ENCODE results near the gene USP15.

Gene USP15

DNA sequence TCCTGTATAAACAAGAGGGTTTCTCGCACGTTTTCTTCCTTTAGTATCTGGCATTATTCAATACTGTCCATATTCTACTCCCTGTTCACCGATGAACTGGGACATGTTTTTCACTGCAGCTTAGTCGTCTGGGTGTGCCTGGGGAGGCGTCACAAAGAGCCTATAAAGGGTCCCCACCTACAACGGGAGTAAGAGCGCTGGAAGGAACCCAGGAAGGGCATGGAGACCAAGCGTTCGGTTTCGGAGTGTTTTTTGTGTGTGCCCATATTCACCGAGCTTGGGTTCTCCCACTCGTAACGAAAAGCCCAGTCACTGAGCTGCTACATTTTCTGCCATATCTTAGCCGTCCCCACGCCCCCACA, 592 bp upstream of the USP15 start:
- peak overlapping the region; percentile 95 for H3K4me3 ChIP-seq (ENCODE audit: low read depth, low read length)
- no peak for DNase-seq (ENCODE audit: low read depth)

GRCh38 chr12:62260733-62261683, 804 bp downstream of the USP15 start:
- H3K4me3 ChIP-seq (ENCODE audit: low read depth, low read length): peak overlapping the region; percentile 95
- DNase-seq (ENCODE audit: low read depth): peak; percentile 94
- TF ChIP-seq CTCF (IDR thresholded peaks at IDR 0.05; ENCODE audit: low read depth, low read length) (no peak), MYC (IDR thresholded peaks at IDR 0.05; ENCODE audit: low read depth, low read length) (peak; percentile 90; the same call in 1 of the 2 replicates), POLR2A (IDR thresholded peaks at IDR 0.05; ENCODE audit: extremely low read depth, insufficient read length) (no peak), MAX (IDR thresholded peaks at IDR 0.05; ENCODE audit: low read depth, low read length) (peak; percentile 100)

More for the DNA sequence above, 592 bp upstream of the USP15 start:
- TF ChIP-seq CTCF (IDR thresholded peaks at IDR 0.05; ENCODE audit: low read depth, low read length) (no peak), MAX (IDR thresholded peaks at IDR 0.05; ENCODE audit: low read depth, low read length) (no peak), MYC (IDR thresholded peaks at IDR 0.05; ENCODE audit: low read depth, low read length) (no peak), POLR2A (IDR thresholded peaks at IDR 0.05; ENCODE audit: extremely low read depth, insufficient read length) (no peak)

DNA sequence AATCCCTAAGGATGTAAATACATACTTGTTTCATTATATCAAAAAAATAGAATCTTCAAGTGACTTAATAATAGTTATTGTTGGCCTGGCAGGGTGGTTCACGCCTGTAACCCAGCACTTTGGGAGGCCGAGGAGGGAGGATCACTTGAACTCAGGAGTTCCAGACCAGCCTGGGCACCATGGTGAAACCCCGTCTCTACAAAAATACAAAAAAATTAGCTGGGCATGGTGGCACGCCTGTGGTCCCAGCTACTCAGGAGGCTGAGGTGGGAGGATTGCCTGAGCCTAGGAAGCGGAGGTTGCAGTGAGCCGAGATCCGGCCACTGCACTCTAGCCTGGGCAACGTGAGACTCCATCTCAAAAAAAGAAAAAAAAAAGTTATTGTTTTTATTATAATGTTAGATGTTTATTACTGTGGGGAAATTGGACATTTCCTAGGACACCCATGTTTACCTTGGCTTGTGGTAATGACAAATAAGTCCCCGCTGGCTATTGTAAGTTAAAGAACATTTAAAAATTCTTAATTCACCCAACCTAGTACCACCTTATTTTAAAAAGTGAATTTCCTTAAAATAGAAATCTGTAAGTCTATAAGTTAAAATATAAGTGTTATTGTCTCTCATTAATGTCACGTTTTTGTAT, 1.8 kb downstream of the USP15 start:
- no peak for TF ChIP-seq CTCF (IDR thresholded peaks at IDR 0.05; ENCODE audit: low read depth, low read length)
- no peak for TF ChIP-seq POLR2A (IDR thresholded peaks at IDR 0.05; ENCODE audit: extremely low read depth, insufficient read length)
- TF ChIP-seq MYC (IDR thresholded peaks at IDR 0.05; ENCODE audit: low read depth, low read length): no peak
- no peak for TF ChIP-seq MAX (IDR thresholded peaks at IDR 0.05; ENCODE audit: low read depth, low read length)
- H3K4me3 ChIP-seq (ENCODE audit: low read depth, low read length): peak overlapping the region; percentile 95
- DNase-seq (ENCODE audit: low read depth): no peak

- TF ChIP-seq MAX (IDR thresholded peaks at IDR 0.05; ENCODE audit: low read depth, low read length) (no peak), CTCF (IDR thresholded peaks at IDR 0.05; ENCODE audit: low read depth, low read length) (no peak), MYC (IDR thresholded peaks at IDR 0.05; ENCODE audit: low read depth, low read length) (no peak), POLR2A (IDR thresholded peaks at IDR 0.05; ENCODE audit: extremely low read depth, insufficient read length) (no peak)
- DNase-seq (ENCODE audit: low read depth): no peak
- peak overlapping the region; percentile 95 for H3K4me3 ChIP-seq (ENCODE audit: low read depth, low read length)
Observed at GRCh38 chr12:62263232-62263631, 3.0 kb downstream of the USP15 start.

DNA sequence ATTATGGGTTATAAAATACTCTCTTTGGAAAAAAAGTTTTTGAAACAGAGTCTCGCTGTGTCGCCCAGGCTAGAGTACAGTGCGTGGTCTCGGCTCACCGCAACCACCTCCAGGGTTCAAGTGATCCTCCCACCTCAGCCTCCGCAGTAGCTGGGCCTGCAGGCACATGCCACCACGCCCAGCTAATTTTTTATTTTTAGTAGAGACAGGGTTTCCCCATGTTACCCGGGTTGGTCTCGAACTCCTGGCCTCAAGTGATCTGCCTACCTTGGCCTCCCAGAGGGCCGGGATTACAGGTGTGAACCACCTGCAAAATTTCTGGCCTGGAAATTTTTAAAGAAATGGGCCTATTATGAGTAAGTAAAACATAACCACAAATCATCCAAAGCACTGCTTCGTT, 3.8 kb downstream of the USP15 start:
- H3K4me3 ChIP-seq (ENCODE audit: low read depth, low read length): no peak overlapping the region
- DNase-seq (ENCODE audit: low read depth): no peak
- TF ChIP-seq MAX (IDR thresholded peaks at IDR 0.05; ENCODE audit: low read depth, low read length) (no peak), MYC (IDR thresholded peaks at IDR 0.05; ENCODE audit: low read depth, low read length) (no peak), POLR2A (IDR thresholded peaks at IDR 0.05; ENCODE audit: extremely low read depth, insufficient read length) (no peak), CTCF (IDR thresholded peaks at IDR 0.05; ENCODE audit: low read depth, low read length) (no peak)
